Measurements from ENCODE around the gene ARHGEF6.

ARHGEF6 gene

GRCh38 chrX:136691028-136691809 lies 89.5 kb downstream of the ARHGEF6 start:
- DNase-seq, result peak; percentile 48

DNA sequence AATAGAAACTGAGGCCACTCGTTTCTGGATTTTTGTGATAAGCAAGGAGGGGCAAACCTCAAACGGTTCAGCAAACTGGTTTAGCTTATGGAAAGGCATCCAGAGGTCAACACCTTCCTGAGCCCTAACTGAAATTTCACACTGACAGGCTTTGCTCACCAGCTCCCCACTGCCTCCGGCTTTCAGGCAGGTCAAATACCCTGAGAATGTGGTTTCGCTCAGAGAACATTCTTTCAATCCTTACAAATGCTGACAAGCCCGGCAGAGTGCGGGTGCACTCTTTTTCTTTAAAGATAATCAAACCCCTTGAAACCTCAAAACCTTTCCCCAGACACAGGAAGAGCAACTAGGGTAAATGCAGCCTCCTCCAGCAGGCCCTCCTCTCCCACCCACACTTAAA lies 91.3 kb downstream of the ARHGEF6 start:
- peak; percentile 80 for DNase-seq

GRCh38 chrX:136687457-136687856 lies 93.3 kb downstream of the ARHGEF6 start:
- DNase-seq, result no peak

DNA sequence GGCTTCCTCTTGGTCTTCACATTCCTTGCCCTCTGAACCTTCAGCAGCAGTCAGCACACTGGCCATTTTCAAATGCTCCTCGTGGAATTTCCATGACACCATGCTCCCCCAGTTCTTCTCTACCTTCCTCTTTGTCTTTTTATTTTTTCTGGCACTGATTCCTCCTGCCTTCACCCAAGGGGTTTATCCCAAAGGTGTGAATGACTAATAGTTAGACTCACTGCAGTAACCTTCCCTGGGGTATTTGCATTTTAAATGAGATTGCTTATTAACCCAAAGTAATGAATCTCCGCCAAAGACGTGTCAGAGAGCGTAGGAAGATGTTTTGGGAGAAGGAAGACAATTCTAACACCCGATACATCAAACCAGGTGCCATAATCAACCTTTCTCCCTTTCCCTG lies 96.6 kb downstream of the ARHGEF6 start:
- no peak for DNase-seq

- no peak for DNase-seq
These were observed 101.2 kb downstream of the ARHGEF6 start for GRCh38 chrX:136679531-136679930.

DNA sequence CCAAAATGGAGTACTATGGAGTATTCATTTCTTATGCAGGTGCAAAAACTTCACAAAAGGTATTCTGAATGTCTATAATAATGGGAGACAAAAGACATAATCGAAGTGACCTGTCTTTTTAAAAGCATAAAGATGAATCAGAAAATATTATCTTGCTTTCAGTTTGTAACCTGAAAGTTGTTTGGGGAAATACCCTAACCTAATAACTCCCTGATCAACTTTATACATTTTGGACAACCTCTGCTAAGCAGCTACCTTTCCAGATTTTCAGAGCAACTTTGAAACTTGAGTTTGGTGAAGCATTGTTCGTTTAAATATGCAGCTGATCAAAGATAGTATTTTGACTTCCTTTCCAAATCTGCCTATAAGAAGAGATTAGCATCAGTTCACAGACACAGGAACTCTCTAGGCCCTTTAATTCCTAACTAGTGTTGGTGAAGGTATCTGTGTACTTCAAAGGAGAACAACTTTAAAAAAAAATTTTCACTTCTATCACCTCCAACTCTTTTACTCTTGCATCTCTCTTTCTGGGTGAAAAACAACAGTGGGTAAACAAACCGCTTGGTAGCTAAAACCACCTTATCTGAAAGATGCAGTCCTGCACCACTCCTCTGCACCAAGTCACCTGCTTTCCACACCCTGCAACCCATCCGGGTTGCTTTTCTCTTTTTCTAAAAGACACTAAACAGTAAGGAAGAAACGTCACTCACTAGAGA lies 106.3 kb downstream of the ARHGEF6 start:
- peak; percentile 17 for DNase-seq

DNA sequence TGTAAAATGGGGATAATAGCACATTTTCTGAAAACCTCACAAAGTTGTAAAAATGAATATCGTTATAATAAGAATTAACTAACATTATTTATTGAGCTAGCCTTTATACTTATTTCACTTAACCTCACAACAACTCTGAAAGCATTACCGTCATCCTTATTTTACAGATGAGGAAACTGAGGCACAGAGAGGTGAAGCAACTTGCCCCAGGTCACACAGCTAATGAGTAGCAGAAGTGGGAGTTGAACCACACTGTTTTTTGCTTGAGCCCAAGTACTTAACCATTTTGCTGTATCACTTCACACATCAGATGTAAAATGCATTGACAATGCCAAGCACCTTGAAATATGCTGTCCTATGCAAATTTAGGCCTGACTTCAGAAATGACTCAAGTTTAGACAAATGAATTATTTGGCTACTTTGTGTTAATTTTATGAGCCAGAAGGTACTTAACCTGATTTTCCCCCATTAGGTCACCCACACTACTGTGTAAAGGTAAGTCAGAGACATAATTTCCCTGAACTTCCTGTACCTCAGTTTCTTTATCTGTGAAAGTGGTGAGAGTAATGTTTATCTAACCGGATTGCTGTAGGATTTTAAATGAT lies 109.6 kb downstream of the ARHGEF6 start:
- no peak for DNase-seq

- DNase-seq, result no peak
These were observed 113.1 kb downstream of the ARHGEF6 start for GRCh38 chrX:136667446-136668168.

- no peak for DNase-seq
These were observed 114.6 kb downstream of the ARHGEF6 start for GRCh38 chrX:136666088-136666487.

DNA sequence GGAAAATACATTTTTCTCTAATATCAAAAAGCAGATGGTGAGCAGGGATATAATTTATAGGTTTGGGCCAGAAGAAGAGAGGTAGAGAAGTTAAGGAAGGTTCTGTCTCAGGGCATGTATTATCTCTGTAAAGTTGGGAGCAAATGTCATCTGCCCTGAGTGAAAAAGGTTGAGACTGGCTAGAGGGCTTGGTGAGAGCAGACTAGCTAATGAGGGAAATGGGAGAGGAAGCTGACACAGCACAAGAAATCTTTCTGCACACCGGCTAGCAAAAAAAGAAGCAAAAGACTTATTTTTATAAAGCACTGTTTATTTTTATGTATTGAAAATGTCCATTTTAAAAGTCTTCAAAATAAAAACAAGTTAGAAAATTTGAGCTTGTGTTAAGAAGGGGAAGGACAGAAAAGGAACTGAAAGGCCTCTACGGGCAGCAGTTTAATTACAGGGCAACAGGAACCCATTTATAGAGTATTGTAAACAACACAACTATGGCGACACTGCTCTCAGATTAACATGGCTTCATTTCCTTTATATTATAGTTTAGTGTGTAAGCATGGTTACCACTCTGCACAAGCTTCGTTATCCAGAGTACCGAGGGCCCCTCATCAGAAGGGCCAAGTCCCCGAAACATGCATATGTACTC lies 115.4 kb downstream of the ARHGEF6 start:
- DNase-seq, result no peak

DNA sequence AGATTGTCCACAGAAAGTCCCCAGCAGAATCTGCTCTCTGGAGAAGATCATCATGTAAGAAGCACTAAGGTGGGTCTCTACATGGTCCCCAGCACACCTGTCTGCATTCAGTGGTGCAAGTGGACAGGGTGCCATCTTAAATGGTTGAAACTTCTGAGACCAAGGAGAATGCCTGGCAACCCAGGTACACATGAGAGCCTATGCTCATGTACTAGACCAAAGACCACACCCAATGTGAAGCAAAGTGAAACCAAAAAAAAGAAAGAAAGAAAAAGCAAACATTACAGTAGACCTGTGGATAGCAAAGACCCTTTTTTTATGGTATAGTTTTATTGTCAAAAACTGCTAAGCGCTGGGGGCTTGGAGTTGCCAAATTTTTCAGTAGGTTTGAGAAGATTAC lies 117.8 kb downstream of the ARHGEF6 start:
- DNase-seq, result peak; percentile 3

- DNase-seq, result no peak
These were observed 118.6 kb downstream of the ARHGEF6 start for GRCh38 chrX:136662104-136662503.

- no peak for DNase-seq
These were observed 119.8 kb downstream of the ARHGEF6 start for GRCh38 chrX:136660896-136661295.

GRCh38 chrX:136659174-136659573 lies 121.6 kb downstream of the ARHGEF6 start:
- DNase-seq, result no peak

DNA sequence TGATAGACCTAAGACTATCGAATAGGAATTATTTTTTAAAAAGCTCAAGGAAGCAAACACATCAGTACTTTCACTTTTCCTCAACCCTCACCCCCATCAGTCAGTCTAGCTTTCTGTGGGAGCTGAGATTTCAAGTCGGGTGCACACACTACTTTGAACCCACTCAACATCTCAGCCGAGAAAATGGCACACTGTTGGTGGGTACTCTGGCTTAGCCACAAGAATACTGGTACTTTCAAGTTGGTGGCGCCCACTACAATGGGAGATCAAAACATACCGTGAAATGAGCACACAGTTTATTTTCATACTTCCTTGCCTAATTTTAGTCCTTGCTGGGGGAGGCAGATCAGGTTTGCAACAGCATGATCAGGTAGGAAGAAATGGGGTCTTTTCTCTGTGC lies 122.6 kb downstream of the ARHGEF6 start:
- no peak for DNase-seq

DNA sequence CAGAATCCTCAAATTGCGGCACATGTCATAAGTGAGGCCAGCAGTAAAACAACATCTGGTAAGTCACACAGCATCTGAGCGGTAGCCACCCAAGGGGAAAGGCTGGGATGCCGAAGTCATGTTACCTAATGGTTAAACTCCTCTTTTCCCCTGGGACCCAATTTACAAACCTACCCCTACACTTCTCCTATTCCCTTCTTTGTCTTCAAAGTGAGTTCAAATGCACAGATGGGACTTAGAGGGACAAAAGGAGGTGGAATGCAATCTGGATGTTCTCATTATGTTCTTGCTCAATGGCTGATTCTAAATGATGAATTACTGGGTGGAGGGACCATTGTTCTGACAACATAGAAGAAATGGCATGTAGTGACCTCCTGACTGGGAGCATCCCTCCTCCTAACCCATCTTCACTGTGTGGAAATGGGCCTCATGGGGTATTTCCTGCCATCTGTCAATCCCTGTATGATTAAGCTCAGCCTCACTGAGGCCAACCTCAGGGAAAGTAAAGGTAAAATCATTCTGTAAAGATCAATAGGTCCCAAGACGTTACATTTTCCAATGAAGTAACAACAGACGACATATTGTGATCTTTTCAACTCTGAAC lies 124.3 kb downstream of the ARHGEF6 start:
- DNase-seq, result no peak

DNA sequence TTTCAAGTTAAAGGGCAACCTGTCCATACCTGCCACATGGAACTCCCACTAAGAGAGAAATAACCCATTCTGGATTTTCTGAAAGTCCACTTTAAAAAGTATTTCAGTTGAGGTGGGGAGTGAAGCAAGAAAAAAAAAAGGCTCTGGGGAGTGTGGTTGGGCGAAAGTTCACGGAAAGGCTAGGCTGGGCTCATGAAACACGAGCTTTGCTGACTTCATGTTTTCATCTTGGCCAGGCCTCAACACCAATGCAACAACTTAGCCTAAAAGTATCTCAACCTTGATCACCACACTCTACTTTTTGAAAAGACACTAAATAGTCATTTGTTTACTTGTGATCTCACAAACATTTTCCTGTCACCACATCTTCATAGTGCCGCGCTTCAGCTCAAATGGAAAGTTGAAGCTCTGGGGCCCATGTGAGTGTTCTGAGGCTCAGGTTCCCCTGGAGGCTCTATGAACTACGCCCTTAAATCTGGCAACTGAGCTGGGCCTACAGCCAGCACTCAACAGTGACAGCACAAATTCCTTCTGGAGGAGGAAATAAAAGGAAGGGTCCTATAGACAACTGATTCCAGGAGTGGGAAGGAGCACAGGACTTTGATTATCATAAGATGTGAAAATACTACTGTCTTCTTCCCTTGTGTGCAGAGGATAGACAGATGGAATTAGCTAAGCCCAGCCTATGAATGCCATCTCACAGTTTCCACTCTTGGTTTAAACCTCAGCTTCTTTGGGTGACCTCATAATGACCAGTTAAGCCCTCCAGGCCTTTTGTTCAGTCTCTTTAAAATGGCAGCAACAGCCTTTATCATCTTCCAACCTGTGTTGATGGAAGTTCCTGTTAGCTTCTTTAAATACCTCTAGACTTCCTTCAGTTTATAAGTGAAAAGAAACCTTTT lies 127.7 kb downstream of the ARHGEF6 start:
- DNase-seq, result no peak

DNA sequence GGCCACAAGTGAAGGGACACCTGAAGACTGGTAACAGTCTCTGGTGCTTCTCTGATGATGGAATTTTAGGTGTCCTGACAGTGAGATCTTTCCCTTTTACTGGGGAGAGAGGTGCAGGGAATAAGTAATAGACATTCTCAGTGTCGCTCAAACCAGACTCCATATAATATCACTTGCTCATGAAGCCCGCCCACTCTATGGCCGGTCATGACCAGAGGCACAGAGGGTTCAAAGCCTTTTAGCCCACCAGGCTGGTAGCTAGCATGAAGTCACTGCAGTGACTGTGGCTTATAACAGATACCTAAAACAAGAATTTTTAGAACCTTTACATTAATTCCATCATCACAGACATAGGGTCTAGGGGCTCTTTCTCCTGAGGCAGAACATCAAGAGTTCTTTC lies 129.9 kb downstream of the ARHGEF6 start:
- no peak for DNase-seq

DNA sequence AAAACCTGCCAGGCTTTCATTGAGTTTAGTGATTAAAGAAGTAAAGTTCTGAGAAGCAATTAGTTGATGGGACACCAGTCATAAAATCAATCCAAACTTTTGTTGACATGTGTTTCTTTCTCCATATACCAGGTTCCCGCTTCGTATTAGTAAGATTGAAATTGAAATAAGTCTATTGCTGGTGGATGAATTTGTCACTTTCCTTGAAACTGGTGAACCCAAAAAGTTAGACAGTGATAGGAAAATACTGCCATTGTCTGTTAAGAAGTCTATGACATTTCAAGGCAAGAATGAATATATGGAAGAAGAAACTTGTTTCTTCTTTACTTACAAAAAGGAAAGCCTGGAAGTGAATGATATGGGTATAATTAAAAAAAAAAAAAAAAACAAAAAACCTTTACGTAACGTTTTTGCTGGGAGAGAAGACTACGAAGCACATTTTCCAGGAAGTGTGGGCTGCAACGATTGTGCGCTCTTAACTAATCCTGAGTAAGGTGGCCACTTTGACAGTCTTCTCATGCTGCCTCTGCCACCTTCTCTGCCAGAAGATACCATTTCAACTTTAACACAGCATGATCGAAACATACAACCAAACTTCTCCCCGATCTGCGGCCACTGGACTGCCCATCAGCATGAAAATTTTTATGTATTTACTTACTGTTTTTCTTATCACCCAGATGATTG lies 132.9 kb downstream of the ARHGEF6 start, which contains the start of gene CD40LG:
CD40LG (plus strand) TSS at position 482 of the 684 bp plus-strand sequence; CDS start at position 573, 91 bp downstream.
- DNase-seq, result peak; percentile 54

DNA sequence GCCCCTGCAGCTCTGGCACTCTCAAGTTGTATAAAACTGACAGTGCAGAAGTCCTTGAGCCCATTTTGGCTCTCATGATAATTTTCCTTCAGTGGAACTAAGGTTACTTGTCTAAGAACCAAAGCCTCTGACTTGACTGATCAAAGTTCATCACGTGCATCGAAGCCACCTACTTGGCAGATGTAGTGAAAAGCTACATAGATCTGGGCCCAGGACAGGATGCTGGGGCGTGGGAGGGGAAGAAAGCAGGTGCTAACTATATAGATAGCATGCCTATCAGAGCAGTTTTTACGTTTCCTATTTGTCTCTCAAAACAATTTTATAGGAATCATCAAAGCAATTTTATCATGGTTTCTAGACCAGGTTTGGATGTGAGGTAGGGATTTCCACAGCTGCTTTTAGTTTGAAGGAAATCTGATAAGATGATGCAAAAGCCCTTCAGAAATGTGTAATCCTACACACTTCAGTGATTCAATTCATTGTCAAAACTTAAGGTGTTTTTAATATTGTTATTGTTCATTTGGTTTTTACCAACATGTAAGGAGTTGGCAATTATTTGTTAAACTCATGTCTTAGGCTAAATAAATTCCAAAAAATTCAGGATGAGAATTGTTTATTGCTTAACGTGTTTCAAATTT lies 134.0 kb downstream of the ARHGEF6 start:
- DNase-seq, result no peak
